ENCODE results near the gene POLR2E. TPM values are rescaled to one million over a fixed set of nuclear protein-coding genes. Genes with fewer than 3 reads are reported as not detected.

POLR2E gene
- total RNA-seq, 1 experiment from 2014 or later, result 279 TPM

DNA sequence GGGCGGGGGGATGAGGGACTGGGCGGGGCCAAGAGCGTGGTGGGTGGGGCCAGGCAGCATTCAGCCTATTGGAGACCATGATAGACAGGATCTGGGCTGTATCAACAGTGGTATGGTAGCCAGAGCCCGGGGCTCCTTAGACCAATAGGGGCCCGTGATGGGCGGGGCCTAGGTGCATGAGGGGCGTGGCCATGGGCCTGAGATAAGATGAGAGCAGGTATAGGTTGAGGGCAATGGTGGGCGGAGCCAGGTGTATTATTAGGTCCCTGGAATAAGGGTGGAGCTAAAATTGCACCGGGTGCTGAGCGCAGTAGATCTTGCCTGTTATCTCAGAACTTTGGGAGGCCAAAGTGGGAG, 50.0 kb downstream of the POLR2E start:
- Histone ChIP-seq H3K36me3 (ENCODE audit: control insufficient read depth, insufficient read depth, low read length) (peaks cover 3% of the 10 kb centered on the region; the same call in 1 of the 2 replicates), H3K27ac (ENCODE audit: low read length) (no peak overlapping the region), H3K4me3 (ENCODE audit: low read depth in 2 of 2, low read length in 2 of 2) (no peak overlapping the region), H3K27me3 (ENCODE audit: control insufficient read depth, insufficient read depth, low read length) (no peaks in the 10 kb centered on the region), H3K9me3 (ENCODE audit: control insufficient read depth, insufficient read depth, low read depth, low read length) (no peaks in the 10 kb centered on the region), H3K4me1 (ENCODE audit: control insufficient read depth, insufficient read depth, low read length) (peaks cover 12% of the 10 kb centered on the region)
- ATAC-seq, result peak; percentile 16
- in situ Hi-C loops (cut with HindIII; ENCODE audit: low pct_unique_long_range_greater_than_20kb, low sequenced_read_pairs), result no loop called here
- ChIA-PET CTCF (no interaction called here), POLR2A (no interaction called here)
- BruUV-seq (replicated peaks), result no TSS peak
- no peak for DNase-seq (ENCODE audit: low read depth, low spot score)
- no peak for TF ChIP-seq POLR2AphosphoS5 (IDR thresholded peaks at IDR 0.05; ENCODE audit: low read depth, low read length)
- no peak for TF ChIP-seq SIN3A (IDR thresholded peaks at IDR 0.05; ENCODE audit: borderline replicate concordance, insufficient read depth, low read depth, low read length)
- TF ChIP-seq, protein P1, sequence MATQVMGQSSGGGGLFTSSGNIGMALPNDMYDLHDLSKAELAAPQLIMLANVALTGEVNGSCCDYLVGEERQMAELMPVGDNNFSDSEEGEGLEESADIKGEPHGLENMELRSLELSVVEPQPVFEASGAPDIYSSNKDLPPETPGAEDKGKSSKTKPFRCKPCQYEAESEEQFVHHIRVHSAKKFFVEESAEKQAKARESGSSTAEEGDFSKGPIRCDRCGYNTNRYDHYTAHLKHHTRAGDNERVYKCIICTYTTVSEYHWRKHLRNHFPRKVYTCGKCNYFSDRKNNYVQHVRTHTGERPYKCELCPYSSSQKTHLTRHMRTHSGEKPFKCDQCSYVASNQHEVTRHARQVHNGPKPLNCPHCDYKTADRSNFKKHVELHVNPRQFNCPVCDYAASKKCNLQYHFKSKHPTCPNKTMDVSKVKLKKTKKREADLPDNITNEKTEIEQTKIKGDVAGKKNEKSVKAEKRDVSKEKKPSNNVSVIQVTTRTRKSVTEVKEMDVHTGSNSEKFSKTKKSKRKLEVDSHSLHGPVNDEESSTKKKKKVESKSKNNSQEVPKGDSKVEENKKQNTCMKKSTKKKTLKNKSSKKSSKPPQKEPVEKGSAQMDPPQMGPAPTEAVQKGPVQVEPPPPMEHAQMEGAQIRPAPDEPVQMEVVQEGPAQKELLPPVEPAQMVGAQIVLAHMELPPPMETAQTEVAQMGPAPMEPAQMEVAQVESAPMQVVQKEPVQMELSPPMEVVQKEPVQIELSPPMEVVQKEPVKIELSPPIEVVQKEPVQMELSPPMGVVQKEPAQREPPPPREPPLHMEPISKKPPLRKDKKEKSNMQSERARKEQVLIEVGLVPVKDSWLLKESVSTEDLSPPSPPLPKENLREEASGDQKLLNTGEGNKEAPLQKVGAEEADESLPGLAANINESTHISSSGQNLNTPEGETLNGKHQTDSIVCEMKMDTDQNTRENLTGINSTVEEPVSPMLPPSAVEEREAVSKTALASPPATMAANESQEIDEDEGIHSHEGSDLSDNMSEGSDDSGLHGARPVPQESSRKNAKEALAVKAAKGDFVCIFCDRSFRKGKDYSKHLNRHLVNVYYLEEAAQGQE (IDR thresholded peaks at IDR 0.05; ENCODE audit: insufficient read depth in 1 of 2, low read depth in 2 of 2, low read length in 1 of 2), result no peak
- TF ChIP-seq, protein P2, sequence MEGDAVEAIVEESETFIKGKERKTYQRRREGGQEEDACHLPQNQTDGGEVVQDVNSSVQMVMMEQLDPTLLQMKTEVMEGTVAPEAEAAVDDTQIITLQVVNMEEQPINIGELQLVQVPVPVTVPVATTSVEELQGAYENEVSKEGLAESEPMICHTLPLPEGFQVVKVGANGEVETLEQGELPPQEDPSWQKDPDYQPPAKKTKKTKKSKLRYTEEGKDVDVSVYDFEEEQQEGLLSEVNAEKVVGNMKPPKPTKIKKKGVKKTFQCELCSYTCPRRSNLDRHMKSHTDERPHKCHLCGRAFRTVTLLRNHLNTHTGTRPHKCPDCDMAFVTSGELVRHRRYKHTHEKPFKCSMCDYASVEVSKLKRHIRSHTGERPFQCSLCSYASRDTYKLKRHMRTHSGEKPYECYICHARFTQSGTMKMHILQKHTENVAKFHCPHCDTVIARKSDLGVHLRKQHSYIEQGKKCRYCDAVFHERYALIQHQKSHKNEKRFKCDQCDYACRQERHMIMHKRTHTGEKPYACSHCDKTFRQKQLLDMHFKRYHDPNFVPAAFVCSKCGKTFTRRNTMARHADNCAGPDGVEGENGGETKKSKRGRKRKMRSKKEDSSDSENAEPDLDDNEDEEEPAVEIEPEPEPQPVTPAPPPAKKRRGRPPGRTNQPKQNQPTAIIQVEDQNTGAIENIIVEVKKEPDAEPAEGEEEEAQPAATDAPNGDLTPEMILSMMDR (IDR thresholded peaks at IDR 0.05), result no peak
- TF ChIP-seq TCF7L2 (IDR thresholded peaks at IDR 0.05; ENCODE audit: low read depth, low read length), result no peak
- intact Hi-C loops (cut with micrococcal nuclease; ENCODE audit: unreplicated experiment), result no loop called here

DNA sequence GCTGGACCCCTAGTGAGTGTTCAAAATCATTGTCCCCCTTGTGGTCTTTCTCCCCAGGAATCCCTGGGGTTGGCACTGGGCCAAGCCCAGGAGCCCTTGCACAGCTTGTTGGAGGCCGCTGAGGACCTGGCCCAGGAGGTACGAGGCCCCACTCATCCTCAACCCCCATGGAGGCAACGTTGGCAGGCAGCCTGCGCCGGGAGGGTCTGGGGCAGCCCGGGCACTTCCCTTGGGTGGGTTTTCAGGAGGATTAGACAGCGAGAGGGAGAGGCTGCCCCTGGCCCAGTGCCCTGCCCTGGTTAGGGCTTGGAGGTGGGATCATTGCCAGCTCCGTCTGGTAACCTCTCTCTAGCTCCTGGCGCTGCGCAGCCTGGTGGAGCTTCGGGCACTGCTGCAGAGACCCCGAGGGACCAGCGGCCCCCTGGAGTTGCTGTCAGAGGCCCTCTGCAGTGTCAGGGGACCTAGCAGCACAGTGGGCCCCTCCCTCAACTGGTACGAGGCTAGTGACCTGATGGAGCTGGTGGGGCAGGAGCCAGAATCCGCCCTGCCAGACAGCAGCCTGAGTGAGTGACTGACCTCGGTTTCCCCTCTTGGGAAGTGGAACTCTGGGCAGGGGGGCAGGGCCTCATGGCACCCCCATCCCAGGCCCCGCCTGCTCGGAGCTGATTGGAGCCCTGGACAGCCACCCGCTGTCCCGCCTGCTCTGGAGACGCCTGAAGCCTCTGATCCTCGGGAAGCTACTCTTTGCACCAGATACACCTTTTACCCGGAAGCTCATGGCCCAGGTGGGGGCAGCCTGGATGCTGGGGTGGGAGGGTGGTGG, 52.3 kb downstream of the POLR2E start:
- BruUV-seq (replicated peaks), result no TSS peak
- in situ Hi-C loops (cut with HindIII; ENCODE audit: low pct_unique_long_range_greater_than_20kb, low sequenced_read_pairs) (no loop called here), intact Hi-C loops (cut with micrococcal nuclease; ENCODE audit: unreplicated experiment) (no loop called here)
- peak overlapping the region; percentile 92 for H3K27ac ChIP-seq (ENCODE audit: low read length)
- POLR2A ChIA-PET, result interaction anchor here (0.6 kb wide), 2 partner anchors 11 to 65 kb away, joined by 4 to 6 read pairs; no protein-coding TSS in a partner anchor
- peaks cover 19% of the 10 kb centered on the region for H3K4me1 ChIP-seq (ENCODE audit: control insufficient read depth, insufficient read depth, low read length)
- peak overlapping the region; percentile 63 to 82 for H3K4me3 ChIP-seq (ENCODE audit: low read depth in 2 of 2, low read length in 2 of 2)
- ATAC-seq (no peak), DNase-seq (ENCODE audit: low read depth, low spot score) (no peak)
- TF ChIP-seq SIN3A (IDR thresholded peaks at IDR 0.05; ENCODE audit: borderline replicate concordance, insufficient read depth, low read depth, low read length) (no peak), POLR2AphosphoS5 (IDR thresholded peaks at IDR 0.05; ENCODE audit: low read depth, low read length) (no peak)
- TF ChIP-seq, protein P2 (IDR thresholded peaks at IDR 0.05), result no peak
- no peaks in the 10 kb centered on the region for H3K27me3 ChIP-seq (ENCODE audit: control insufficient read depth, insufficient read depth, low read length)
- CTCF ChIA-PET, result interaction anchor here (0.6 kb wide), 1 partner anchor 34 kb away, joined by 7 read pairs; no protein-coding TSS in a partner anchor
- H3K9me3 ChIP-seq (ENCODE audit: control insufficient read depth, insufficient read depth, low read depth, low read length), result no peaks in the 10 kb centered on the region
- H3K36me3 ChIP-seq (ENCODE audit: control insufficient read depth, insufficient read depth, low read length), result peaks cover 4% of the 10 kb centered on the region; the same call in 1 of the 2 replicates

All from Panc1 (cell line).